Measurements from ENCODE around the gene OTUD1. TPM values are rescaled to one million over a fixed set of nuclear protein-coding genes. Genes with fewer than 3 reads are reported as not detected.

OTUD1 gene
- polyA plus RNA-seq, 1 experiment, result 1.1 TPM

- Histone ChIP-seq H3K4me3 (ENCODE audit: low read depth, low read length) (no peak overlapping the region), H3K36me3 (ENCODE audit: control insufficient read depth, insufficient read depth, low read length) (no peaks in the 10 kb centered on the region), H3K27me3 (ENCODE audit: control insufficient read depth, insufficient read depth, low read length) (no peaks in the 10 kb centered on the region)
- no peak for TF ChIP-seq CTCF (IDR thresholded peaks at IDR 0.05; ENCODE audit: insufficient read depth, low read depth, low read length)
- POLR2A ChIA-PET, result no interaction called here
- no peak for DNase-seq (ENCODE audit: low read depth)
- CTCF ChIA-PET, result interaction anchor here (1.5 kb wide), 1 partner anchor 90 kb away, joined by 3 read pairs; no protein-coding TSS in a partner anchor
These were observed 34.4 kb upstream of the OTUD1 start for GRCh38 chr10:23404461-23404980.

GRCh38 chr10:23405540-23405939 is 33.3 kb upstream of the OTUD1 start:
- CTCF ChIA-PET, result no interaction called here

GRCh38 chr10:23406409-23406808 is 32.5 kb upstream of the OTUD1 start:
- Histone ChIP-seq H3K27me3 (ENCODE audit: control insufficient read depth, insufficient read depth, low read length) (no peaks in the 10 kb centered on the region), H3K36me3 (ENCODE audit: control insufficient read depth, insufficient read depth, low read length) (no peaks in the 10 kb centered on the region), H3K4me3 (ENCODE audit: low read depth, low read length) (no peak overlapping the region)
- ChIA-PET POLR2A (no interaction called here), CTCF (no interaction called here)
- TF ChIP-seq CTCF (IDR thresholded peaks at IDR 0.05; ENCODE audit: insufficient read depth, low read depth, low read length), result no peak
- DNase-seq (ENCODE audit: low read depth), result no peak

More at GRCh38 chr10:23405540-23405939, 33.3 kb upstream of the OTUD1 start:
- DNase-seq (ENCODE audit: low read depth), result no peak
- Histone ChIP-seq H3K27me3 (ENCODE audit: control insufficient read depth, insufficient read depth, low read length) (no peaks in the 10 kb centered on the region), H3K36me3 (ENCODE audit: control insufficient read depth, insufficient read depth, low read length) (no peaks in the 10 kb centered on the region), H3K4me3 (ENCODE audit: low read depth, low read length) (no peak overlapping the region)
- no peak for TF ChIP-seq CTCF (IDR thresholded peaks at IDR 0.05; ENCODE audit: insufficient read depth, low read depth, low read length)
- POLR2A ChIA-PET, result no interaction called here

- ChIA-PET POLR2A (no interaction called here), CTCF (interaction anchor here (0.7 to 0.8 kb wide), 2 partner anchors 23 to 94 kb away, joined by 3 to 4 read pairs; no protein-coding TSS in a partner anchor)
- TF ChIP-seq CTCF (IDR thresholded peaks at IDR 0.05; ENCODE audit: insufficient read depth, low read depth, low read length), result no peak
- Histone ChIP-seq H3K36me3 (ENCODE audit: control insufficient read depth, insufficient read depth, low read length) (no peaks in the 10 kb centered on the region), H3K4me3 (ENCODE audit: low read depth, low read length) (no peak overlapping the region), H3K27me3 (ENCODE audit: control insufficient read depth, insufficient read depth, low read length) (no peaks in the 10 kb centered on the region)
- DNase-seq (ENCODE audit: low read depth), result peak; percentile 41
These were observed 30.4 kb upstream of the OTUD1 start for GRCh38 chr10:23408330-23408976.

GRCh38 chr10:23412223-23412622 is 26.7 kb upstream of the OTUD1 start:
- DNase-seq (ENCODE audit: low read depth), result no peak
- ChIA-PET CTCF (no interaction called here), POLR2A (interaction anchor here (0.6 kb wide), 1 partner anchor 31 kb away, joined by 3 read pairs; no protein-coding TSS in a partner anchor)
- no peaks in the 10 kb centered on the region for H3K27me3 ChIP-seq (ENCODE audit: control insufficient read depth, insufficient read depth, low read length)
- H3K36me3 ChIP-seq (ENCODE audit: control insufficient read depth, insufficient read depth, low read length), result no peaks in the 10 kb centered on the region
- TF ChIP-seq CTCF (IDR thresholded peaks at IDR 0.05; ENCODE audit: insufficient read depth, low read depth, low read length), result no peak
- H3K4me3 ChIP-seq (ENCODE audit: low read depth, low read length), result no peak overlapping the region

Measured in BJ (cell line).